Right kidney (tissue), 1 donor: Measurements from ENCODE around the gene RGS16.

ENCODE experiments used
- DNase-seq: peaks from one replicate; pipeline ENCODE4 v3.0.0-alpha.2; 2016

The RGS16 gene

GRCh38 chr1:182608845-182609610, 4.8 kb upstream of the RGS16 start:
- DNase-seq = no peak

- no peak for DNase-seq
These were observed 4.0 kb upstream of the RGS16 start for GRCh38 chr1:182608236-182608635.

- no peak for DNase-seq
These were observed 3.4 kb upstream of the RGS16 start for GRCh38 chr1:182607566-182607965.

- no peak for DNase-seq
These were observed 479 bp downstream of the RGS16 start for GRCh38 chr1:182603646-182604174.

GRCh38 chr1:182602935-182603645, 1.1 kb downstream of the RGS16 start:
- no peak for DNase-seq

- DNase-seq = no peak
These were observed 2.3 kb downstream of the RGS16 start for GRCh38 chr1:182601913-182602312.

GRCh38 chr1:182601416-182601786, 2.8 kb downstream of the RGS16 start:
- DNase-seq = peak; percentile 34

- DNase-seq = no peak
These were observed 3.3 kb downstream of the RGS16 start for GRCh38 chr1:182600745-182601415.

GRCh38 chr1:182600036-182600713, 4.0 kb downstream of the RGS16 start:
- DNase-seq = no peak

GRCh38 chr1:182599339-182599738, 4.8 kb downstream of the RGS16 start:
- no peak for DNase-seq

GRCh38 chr1:182598296-182598695, 5.9 kb downstream of the RGS16 start:
- DNase-seq = no peak

- no peak for DNase-seq
These were observed 7.3 kb downstream of the RGS16 start for GRCh38 chr1:182596934-182597333.

- DNase-seq = no peak
These were observed 8.4 kb downstream of the RGS16 start for GRCh38 chr1:182595641-182596240.

- no peak for DNase-seq
These were observed 14.3 kb downstream of the RGS16 start for GRCh38 chr1:182589931-182590330.

GRCh38 chr1:182589520-182589919, 14.7 kb downstream of the RGS16 start:
- DNase-seq = no peak

GRCh38 chr1:182588500-182589396, 15.4 kb downstream of the RGS16 start, which contains the start of gene RNASEL:
Gene RNASEL, minus strand, starts transcription at chr1:182589256. Its CDS starts 2,450 bp downstream, at chr1:182586806.
- peak; percentile 84 for DNase-seq

- DNase-seq = no peak
These were observed 16.3 kb downstream of the RGS16 start for GRCh38 chr1:182587666-182588499.

GRCh38 chr1:182587093-182587492, 17.1 kb downstream of the RGS16 start:
- no peak for DNase-seq

- no peak for DNase-seq
These were observed 17.8 kb downstream of the RGS16 start for GRCh38 chr1:182586380-182586779.

GRCh38 chr1:182584746-182585145, 19.4 kb downstream of the RGS16 start:
- no peak for DNase-seq
